CD4-positive, alpha-beta T cell treated with Interferon alpha-2 for 1 hour (primary cell): Measurements from ENCODE around the gene NT5C2.
"Not testable (repeated sequence)": the region's sequence is repeated elsewhere in the genome, so short reads cannot be mapped to it uniquely, and the experiment has no call there.

Source experiments
- DNase-seq, 2 donors: peaks; one replicate each; pipeline ENCODE4 v3.0.0-alpha.2; 2020 to 2022

The NT5C2 gene

DNA sequence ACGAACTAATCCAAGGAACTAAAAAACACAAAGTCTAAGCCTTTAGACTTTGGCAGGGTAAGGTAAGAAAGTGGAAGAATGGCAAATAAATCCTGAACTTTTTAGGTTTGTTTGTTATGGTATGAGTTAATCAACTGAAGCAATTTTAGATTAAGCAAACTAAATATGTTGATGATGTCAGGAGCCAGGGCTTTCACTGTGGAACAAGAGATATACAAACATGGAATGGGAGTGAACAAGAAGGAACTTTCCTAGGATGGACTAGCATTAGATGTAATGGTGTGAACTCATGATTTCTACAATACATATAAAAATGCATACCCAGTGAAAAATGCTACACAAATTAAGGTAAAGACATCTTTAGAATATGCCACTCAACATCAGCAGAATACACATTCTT, 35.8 kb downstream of the NT5C2 start:
- DNase-seq = no peak

DNA sequence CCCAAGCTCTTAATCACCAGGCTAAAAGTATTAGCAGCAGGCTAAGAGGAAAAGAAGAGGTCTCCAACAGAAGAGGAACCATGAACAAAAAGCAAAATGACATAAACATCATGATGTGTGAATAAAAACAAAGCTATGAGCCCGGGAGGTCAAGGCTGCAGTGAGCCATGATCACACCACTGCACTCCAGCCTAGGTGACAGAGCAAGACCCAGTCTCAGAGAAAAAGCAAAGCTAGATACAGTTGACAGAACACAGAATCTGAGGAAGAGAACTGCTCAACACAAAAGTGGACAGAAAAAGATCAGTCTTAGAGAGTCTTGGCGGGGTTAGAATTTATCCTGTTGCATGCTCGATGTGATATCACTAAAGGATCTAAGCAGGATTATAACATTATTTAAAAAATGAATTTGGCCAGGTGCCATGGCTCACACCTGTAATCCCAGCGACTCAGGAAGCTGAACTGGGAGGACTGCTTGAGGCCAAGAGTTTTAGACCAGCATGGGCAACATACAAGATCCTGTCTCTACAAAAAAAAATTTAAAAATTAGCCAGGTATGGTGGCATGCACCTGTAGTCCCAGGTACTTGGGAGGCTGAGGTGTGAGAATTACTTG, 37.5 kb downstream of the NT5C2 start:
- no peak for DNase-seq

DNA sequence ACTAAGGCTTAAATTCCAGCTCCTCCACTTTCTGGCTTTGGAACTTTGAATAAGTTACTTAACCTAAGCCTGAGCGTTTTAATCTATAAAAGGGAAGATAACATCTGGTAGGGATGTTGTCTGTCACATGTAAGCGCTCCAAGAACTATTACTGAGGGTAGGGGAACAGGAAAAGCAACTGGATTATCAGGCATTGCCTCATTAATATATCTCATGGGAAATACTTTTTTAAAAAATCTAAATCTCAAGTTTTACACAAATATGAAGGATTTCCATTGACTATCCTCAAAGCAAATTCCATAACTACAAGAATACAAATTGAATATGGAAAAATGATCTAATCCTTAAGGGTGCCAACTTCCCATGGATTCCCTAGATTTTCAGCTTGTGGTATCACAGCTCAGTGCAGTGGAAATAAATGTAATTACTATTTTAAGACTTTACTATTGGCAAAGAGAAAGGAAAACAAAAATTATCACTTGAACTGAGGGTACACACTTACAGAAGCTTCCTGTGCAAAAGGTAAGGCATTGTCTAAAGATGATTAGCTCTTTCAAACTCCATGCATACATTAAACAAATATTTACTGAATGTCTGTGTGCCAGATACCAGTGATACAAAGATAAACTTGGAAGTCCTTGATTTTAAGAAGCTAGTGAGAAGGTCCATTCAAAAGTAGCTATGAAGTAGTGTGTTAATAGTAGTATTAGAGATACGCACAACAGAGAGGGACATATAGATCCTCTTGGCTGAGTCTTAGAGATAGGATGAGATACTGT, 38.4 kb downstream of the NT5C2 start:
- DNase-seq = no peak

DNA sequence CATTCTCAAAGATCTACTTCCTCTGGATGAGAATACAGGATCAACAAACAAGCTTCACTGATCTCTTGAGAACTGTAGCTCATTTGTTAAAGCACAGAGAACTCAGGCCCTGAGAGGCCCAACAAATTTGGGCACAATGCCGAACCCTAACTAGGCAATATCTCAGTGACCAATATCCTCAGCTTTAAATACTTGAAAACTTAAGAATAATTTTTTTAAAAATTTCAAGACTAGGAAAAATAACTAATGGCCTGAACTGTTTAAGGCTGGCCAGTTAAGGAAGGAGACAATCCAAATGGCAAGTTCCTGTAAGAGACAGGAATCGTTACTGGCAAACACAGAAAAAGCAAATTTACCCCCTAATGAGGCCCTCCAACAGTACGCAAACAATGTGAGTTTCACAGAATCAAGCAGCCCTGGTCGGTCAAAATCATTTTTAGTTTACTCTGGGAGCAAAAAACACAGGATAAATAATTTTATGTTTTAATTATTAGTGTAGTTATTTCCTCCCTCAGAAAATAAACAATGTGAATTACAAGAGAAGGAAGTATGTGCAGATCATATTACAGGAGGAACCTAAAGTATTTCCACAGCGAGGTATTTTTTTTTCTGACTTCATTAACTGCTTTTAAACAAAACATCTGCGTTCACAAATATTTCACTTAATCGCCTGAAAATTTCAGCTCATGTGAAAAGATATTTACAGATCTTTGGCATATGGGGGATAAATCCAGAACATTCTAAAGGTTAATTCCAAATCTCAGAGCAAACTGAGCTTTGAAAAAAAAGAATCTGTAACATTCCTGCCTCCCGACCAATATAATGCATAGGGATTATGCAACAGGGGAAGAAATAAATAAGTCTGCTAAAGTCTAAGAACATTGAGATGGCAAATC, 39.5 kb downstream of the NT5C2 start:
- DNase-seq = no peak

DNA sequence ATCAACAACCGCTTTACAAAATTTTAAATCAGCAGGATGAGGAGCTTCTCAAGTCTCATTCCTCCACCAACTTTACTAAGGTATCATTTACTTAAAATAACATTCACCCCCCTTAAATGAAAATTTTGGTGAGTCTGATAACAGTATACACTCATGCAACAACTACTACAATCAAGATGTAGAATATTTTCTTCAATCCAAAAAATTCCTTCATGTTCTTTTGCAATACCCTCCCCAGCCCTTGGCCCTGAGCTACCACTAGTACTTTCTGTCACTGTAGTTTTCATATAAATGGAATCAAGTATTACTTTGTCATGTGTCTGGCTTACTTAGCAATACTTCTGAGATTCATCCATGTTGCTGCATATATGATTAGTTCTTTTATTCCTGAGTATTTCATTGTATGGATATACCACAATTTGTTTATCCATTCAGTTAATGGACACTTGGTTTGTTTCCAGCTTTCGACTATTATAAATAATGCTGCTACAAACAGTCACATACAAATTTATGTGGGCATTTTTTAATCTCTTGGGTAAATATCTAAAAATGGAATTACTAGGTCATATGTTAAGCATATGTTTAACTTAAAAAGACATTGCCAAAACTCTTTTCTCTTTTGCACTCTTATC, 43.0 kb downstream of the NT5C2 start:
- no peak for DNase-seq

GRCh38 chr10:103147645-103148044, 45.4 kb downstream of the NT5C2 start:
- no peak for DNase-seq

- DNase-seq = no peak
Observed at GRCh38 chr10:103145860-103146466, 47.1 kb downstream of the NT5C2 start.

DNA sequence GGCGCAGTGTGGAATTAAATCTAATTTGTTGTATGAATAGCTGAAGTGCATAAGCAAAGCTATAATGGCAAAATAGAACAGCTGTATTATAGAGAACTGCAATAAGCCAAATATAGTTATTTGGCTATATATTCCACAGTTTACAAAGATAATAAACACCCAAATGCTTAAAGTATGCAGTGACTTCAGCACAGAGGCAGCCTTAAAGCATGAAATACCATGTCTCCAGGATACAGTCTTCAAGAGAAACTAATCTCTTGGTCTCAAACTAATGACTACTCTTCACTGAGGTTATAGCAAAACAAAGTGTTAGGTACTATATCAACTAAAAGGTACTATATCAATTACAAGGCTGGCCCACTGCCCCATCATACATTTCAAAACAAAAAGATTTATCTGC, 48.0 kb downstream of the NT5C2 start:
- no peak for DNase-seq

DNA sequence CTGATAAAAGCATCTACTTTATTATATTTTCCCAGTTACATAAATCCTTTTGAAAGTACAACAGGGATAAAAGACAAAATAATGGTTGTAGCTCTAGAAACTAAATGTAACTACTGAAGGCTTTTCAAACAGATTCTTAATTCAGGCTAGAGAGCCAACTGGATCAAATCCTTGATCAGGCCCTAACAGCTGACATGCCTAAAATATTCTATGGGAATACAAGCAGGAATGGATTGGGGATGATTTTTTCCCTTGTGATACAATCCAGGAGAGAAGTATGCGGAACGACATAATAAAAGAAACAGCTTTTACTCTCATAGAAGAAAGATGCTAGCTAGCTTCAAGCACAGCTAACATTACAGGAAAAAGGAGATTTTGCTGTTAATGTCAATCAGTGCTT, 49.0 kb downstream of the NT5C2 start:
- DNase-seq = no peak

GRCh38 chr10:103143641-103144040, 49.4 kb downstream of the NT5C2 start:
- not testable (repeated sequence) for DNase-seq

- DNase-seq = no peak
Observed at GRCh38 chr10:103141950-103142349, 51.1 kb downstream of the NT5C2 start.

GRCh38 chr10:103140469-103140868, 52.6 kb downstream of the NT5C2 start:
- DNase-seq = no peak

GRCh38 chr10:103139803-103140202, 53.3 kb downstream of the NT5C2 start:
- no peak for DNase-seq

DNA sequence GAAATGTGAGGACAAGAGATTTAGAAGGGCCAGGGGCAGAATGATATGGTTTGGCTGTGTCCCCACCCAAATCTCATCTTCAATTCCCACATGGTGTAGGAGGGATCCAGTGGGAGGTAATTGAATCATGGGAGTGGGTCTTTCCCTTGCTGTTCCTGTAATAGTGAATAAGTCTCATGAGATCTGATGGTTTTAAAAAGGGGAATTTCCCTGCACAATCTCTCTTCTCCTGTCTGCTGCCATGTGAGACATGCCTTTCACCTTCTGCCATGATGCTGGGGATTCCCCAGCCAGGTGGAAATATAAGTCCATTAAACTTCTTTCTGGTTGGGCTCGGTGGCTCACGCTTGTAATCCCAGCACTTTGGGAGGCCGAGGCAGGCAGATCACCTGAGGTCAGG, 57.9 kb downstream of the NT5C2 start:
- DNase-seq = not testable (repeated sequence)

DNA sequence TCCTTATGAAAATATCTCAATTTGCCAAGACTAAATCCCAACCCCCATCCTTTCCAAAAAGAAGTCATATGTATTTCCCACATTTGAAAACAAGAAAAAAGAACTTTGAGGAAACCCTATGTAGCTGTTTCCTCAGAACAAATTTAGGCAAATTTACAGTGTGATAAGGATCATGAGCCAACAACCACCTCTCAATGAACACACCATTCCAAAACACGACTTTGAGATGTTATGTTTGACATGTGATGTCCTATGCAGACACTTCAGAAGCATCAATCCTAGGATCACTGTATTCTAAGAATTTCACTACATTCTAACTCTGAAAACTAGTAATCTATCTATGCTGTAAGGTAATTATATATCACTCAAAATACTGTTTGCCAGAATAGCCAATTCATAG, 62.2 kb downstream of the NT5C2 start:
- DNase-seq = no peak

DNA sequence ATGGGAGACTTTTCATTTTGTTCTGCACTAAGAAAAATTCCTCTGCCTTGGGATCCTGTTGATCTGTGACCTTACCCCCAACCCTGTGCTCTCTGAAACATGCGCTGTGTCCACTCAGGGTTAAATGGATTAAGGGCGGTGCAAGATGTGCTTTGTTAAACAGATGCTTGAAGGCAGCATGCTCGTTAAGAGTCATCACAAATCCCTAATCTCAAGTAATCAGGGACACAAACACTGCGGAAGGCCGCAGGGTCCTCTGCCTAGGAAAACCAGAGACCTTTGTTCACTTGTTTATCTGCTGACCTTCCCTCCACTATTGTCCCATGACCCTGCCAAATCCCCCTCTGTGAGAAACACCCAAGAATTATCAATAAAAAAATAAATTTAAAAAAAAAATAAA, 62.9 kb downstream of the NT5C2 start:
- not testable (repeated sequence) for DNase-seq

- DNase-seq = no peak
Observed at GRCh38 chr10:103127241-103127640, 65.8 kb downstream of the NT5C2 start.

DNA sequence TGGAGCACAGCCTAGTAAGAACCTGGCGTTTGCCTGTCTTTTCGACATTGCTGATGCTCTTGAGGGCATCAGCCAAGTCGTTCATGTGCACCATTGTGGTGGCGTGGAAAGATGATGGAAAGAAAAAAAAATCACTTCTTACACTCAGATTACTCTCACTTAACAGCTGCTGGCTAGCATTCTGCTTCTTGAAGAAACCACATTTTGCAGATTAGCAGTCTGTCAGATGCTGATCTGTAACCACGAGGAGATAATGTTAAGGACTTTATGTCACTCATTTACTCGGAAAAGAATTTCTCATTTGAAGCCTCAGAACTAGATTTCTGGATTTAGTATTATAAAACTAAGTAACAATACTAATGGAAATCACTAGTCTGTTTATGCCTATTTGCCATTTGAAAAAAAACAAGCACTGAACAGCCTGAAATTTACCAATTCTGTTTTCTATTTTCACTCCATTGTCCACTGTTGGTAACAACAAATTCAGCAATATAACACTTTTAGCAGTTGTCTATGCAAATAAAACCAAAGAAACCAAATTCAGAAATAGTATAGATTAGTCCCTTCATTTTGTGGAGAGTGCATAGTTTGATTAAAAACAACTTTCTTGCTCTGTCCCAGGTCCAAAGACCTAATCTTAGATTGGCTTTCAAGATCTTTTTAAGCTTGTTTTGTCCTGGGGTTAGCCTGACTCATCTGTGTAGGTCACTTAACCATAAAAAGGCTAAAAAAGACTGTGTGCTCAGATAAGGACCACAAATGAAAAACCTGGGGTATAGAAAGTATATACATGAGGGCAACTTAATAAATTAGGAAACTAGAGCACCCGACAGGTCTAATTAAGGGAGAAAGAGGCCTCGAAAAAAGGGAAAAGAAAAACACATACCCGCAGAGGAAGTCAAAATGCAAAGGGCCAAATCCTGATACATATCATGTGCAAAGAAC, 67.5 kb downstream of the NT5C2 start:
- no peak for DNase-seq

DNA sequence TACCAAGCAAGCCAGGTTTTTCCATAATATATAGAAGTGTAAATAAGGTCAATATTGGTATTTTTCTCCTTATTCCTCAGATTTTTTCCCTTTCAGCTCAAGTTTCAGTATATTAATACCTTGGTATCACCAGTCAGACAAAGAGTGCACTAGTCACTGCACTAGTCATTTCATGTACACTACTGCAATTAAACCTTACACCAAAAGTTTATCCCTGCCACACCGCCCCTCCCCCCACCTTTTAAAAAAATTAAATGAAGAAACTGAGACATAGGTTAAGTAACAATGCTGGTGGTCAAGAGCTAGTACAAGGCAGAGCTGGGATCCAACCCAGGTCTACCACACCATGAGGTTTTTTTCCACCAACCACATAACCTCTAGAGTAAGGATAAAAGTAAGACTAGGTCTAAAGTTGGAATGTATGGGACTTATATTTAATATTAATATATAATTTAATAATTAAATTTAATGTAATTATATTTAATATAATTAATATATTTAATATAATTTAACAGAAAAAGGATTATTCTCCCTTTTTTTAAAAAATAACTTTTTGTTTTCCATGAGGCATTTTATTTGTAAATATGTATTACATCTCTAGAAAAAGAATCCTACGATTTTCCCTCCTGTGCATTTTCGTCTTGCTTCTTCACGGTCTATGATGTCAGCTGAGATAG, 68.5 kb downstream of the NT5C2 start:
- no peak for DNase-seq

GRCh38 chr10:103123282-103124024, 69.6 kb downstream of the NT5C2 start:
- no peak for DNase-seq
